PC-9 (cell line): Measurements from ENCODE around the gene PFKFB3.

Experiments used
- EZH2 ChIP-seq: fragments of 200-600 bp; sonication (generic); IDR thresholded peaks from 2 replicates; pipeline ENCODE4 v1.8.0; 2017; ENCODE audit warnings: antibody characterized with exemption, low read depth
- TF ChIP-seq, protein P1 (sequence below): fragments of 200-600 bp; sonication (generic); conservative IDR thresholded peaks from 2 replicates; pipeline ENCODE4 v1.6.1; 2017; ENCODE audit warnings: mixed run types, antibody characterized with exemption, mild to moderate bottlenecking, moderate library complexity

DNA sequence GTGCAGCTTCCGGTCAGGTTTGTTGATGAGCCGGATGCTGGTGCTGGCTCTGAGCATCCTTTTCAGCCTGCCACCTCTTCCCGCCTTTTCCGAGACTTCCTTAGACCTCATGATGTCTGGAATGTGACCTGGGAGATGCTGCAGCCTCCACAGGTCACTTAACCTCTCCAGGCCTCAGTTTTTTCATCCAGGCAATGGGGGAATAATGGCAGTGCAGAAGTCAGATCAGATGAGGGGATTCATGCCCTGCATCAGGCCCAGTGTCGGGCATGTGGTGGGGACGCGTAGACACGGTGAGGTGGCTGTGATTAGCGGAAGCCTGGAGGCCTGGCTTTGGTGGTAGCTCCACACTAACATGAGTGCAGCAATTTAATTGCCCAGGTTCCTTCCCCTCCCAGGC, 24.6 kb downstream of the PFKFB3 start:
- TF ChIP-seq, protein P1, sequence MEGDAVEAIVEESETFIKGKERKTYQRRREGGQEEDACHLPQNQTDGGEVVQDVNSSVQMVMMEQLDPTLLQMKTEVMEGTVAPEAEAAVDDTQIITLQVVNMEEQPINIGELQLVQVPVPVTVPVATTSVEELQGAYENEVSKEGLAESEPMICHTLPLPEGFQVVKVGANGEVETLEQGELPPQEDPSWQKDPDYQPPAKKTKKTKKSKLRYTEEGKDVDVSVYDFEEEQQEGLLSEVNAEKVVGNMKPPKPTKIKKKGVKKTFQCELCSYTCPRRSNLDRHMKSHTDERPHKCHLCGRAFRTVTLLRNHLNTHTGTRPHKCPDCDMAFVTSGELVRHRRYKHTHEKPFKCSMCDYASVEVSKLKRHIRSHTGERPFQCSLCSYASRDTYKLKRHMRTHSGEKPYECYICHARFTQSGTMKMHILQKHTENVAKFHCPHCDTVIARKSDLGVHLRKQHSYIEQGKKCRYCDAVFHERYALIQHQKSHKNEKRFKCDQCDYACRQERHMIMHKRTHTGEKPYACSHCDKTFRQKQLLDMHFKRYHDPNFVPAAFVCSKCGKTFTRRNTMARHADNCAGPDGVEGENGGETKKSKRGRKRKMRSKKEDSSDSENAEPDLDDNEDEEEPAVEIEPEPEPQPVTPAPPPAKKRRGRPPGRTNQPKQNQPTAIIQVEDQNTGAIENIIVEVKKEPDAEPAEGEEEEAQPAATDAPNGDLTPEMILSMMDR = no peak
- TF ChIP-seq EZH2 = no peak
